Caco-2 (cell line): ENCODE measurements around the gene CRABP1. TPM values are rescaled to one million over a fixed set of nuclear protein-coding genes. Genes with fewer than 3 reads are reported as not detected.

Experiments
- BruUV-seq: library from RNA; stranded (reverse); fragments of 400-500 nt; replicated peaks from 2 replicates; lab custom pipeline; 2021; lab: Mats Ljungman, UMichigan
- CTCF ChIA-PET: fragments of 300-600 bp; sonication (Branson Sonifier 250); formaldehyde crosslinking; loops from one replicate; lab custom pipeline; 2022; ENCODE audit warnings: antibody characterized with exemption; lab: Charles Lee
- POLR2A ChIA-PET: fragments of 300-600 bp; sonication (Branson Sonifier 250); formaldehyde crosslinking; loops from one replicate; lab custom pipeline; 2022; ENCODE audit warnings: antibody characterized with exemption; lab: Charles Lee
- DNase-seq, 2 experiments: peaks; one replicate each; pipeline versions ENCODE4 v3.0.0 to v3.0.0-alpha.2; 2020 to 2022
- H3K27me3 ChIP-seq: replicated peaks from 2 replicates; pipeline ENCODE4 v1.6.0; 2011; ENCODE audit warnings: low read length; ENCODE audit not compliant: control insufficient read depth, insufficient read depth
- H3K36me3 ChIP-seq: 2 replicates; pipeline ENCODE4 v1.5.1; 2011; ENCODE audit warnings: low read length; ENCODE audit not compliant: control insufficient read depth, insufficient read depth
- H3K4me1 ChIP-seq: fragments of 250-450 bp; sonication (Bioruptor Pico); 2 replicates; pipeline ENCODE4 v1.5.1; 2020; ENCODE audit warnings: mild to moderate bottlenecking
- H3K4me3 ChIP-seq: 2 replicates; pipeline ENCODE4 v1.5.1; 2011; ENCODE audit warnings: low read depth, mild to moderate bottlenecking, control low read depth, low read length
- H3K9me3 ChIP-seq: fragments of 250-450 bp; sonication (Bioruptor Pico); 2 replicates; pipeline ENCODE4 v1.5.1; 2020; ENCODE audit warnings: mild to moderate bottlenecking, moderate library complexity
- H3K27ac Mint-ChIP-seq: one replicate; pipeline ENCODE4 v1.8.0; 2022; ENCODE audit warnings: mixed read lengths; ENCODE audit not compliant: unreplicated experiment
- H3K27me3 Mint-ChIP-seq: one replicate; pipeline ENCODE4 v1.8.0; 2022; ENCODE audit warnings: mixed read lengths; ENCODE audit not compliant: insufficient read depth, unreplicated experiment
- H3K36me3 Mint-ChIP-seq: one replicate; pipeline ENCODE4 v1.8.0; 2022; ENCODE audit warnings: mild to moderate bottlenecking, mixed read lengths; ENCODE audit not compliant: insufficient read depth, unreplicated experiment
- H3K4me1 Mint-ChIP-seq: one replicate; pipeline ENCODE4 v1.8.0; 2022; ENCODE audit warnings: low read depth, mixed read lengths; ENCODE audit not compliant: unreplicated experiment
- H3K4me3 Mint-ChIP-seq: one replicate; pipeline ENCODE4 v1.8.0; 2022; ENCODE audit warnings: mild to moderate bottlenecking, moderate library complexity, mixed read lengths; ENCODE audit not compliant: unreplicated experiment
- H3K9me3 Mint-ChIP-seq: one replicate; pipeline ENCODE4 v1.8.0; 2022; ENCODE audit warnings: mixed read lengths; ENCODE audit not compliant: unreplicated experiment
- intact Hi-C: fragments of 100-400 bp; cut with micrococcal nuclease; formaldehyde crosslinking; loops from one replicate; pipeline ENCODE4 v1.10.0; 2022; ENCODE audit not compliant: unreplicated experiment
- total RNA-seq: library from RNA; stranded (reverse); gene quantifications from 2 replicates; pipeline ENCODE4 v1.2.3, GENCODE V29; 2022
- TF ChIP-seq, protein P1 (sequence below), 2 experiments: fragments of 200-600 bp in 1 of 2; IDR thresholded peaks; 1 replicate in 1 of 2; 2 replicates in 1 of 2; pipeline versions ENCODE4 v1.5.1 to v1.8.0; 2011 to 2022; ENCODE audit warnings: antibody characterized with exemption in 1 of 2, control low read depth in 1 of 2, inconsistent platforms in 1 of 2, low read depth in 1 of 2, low read length in 1 of 2, mild to moderate bottlenecking in 1 of 2, moderate library complexity in 1 of 2; ENCODE audit not compliant: insufficient read depth in 1 of 2, severe bottlenecking in 1 of 2, unreplicated experiment in 1 of 2

Gene CRABP1
- total RNA-seq, 1 experiment from 2014 or later = 113 TPM

DNA sequence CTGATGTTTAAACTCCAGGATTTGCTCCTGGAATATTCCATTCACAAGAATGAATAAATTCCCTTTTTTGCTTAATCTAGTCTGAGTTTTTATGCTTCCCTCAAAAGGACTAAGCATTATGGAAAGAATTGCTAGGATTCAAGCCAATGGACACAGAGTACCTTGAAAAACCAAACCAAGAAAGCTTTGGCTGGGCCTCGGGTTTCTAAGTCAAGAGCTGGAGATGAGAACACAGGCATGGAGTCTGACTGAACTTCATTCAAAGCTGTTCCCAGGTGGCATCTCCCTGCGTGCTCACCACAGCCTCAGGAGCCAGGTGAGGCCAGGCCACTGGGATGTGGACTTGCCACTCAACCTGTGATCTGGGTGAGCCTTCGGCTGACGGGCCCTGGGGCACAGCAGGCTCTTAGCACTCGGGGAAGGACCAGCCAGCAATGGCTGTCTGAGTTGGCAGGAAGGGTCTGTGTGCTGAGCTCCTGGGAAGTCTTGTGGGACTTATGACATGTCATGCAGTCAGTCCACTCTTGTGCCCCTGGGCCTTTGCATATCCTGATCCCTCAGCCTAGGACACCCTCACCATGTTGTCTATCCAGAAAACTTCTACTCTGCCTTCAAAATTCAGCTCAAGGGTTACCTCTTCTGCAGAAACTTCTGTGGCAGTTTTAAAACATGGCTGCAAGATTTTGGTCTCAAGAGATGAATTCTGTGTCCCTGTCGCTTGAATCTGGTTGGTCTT lies 21.8 kb downstream of the CRABP1 start:
- ChIA-PET CTCF (no interaction called here), POLR2A (no interaction called here)
- intact Hi-C loops = no loop called here
- Mint-ChIP-seq H3K4me1 (peaks cover 23% of the 10 kb centered on the region), H3K27ac (no peak overlapping the region), H3K36me3 (peaks cover 6% of the 10 kb centered on the region), H3K4me3 (no peak overlapping the region), H3K27me3 (no peaks in the 10 kb centered on the region), H3K9me3 (no peaks in the 10 kb centered on the region)
- H3K9me3 ChIP-seq = no peaks in the 10 kb centered on the region
- H3K4me3 ChIP-seq = no peak overlapping the region
- H3K27me3 ChIP-seq = no peaks in the 10 kb centered on the region
- no peaks in the 10 kb centered on the region for H3K36me3 ChIP-seq
- DNase-seq = no peak
- BruUV-seq = no TSS peak
- peaks cover 27% of the 10 kb centered on the region for H3K4me1 ChIP-seq
- TF ChIP-seq, protein P1, sequence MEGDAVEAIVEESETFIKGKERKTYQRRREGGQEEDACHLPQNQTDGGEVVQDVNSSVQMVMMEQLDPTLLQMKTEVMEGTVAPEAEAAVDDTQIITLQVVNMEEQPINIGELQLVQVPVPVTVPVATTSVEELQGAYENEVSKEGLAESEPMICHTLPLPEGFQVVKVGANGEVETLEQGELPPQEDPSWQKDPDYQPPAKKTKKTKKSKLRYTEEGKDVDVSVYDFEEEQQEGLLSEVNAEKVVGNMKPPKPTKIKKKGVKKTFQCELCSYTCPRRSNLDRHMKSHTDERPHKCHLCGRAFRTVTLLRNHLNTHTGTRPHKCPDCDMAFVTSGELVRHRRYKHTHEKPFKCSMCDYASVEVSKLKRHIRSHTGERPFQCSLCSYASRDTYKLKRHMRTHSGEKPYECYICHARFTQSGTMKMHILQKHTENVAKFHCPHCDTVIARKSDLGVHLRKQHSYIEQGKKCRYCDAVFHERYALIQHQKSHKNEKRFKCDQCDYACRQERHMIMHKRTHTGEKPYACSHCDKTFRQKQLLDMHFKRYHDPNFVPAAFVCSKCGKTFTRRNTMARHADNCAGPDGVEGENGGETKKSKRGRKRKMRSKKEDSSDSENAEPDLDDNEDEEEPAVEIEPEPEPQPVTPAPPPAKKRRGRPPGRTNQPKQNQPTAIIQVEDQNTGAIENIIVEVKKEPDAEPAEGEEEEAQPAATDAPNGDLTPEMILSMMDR (IDR thresholded peaks at IDR 0.05; ENCODE audit: insufficient read depth in 1 of 2, low read depth in 1 of 2, low read length in 1 of 2, severe bottlenecking in 1 of 2, unreplicated experiment in 1 of 2) = no peak

- Mint-ChIP-seq H3K4me3 (no peak overlapping the region), H3K4me1 (peaks cover 22% of the 10 kb centered on the region), H3K27ac (no peak overlapping the region), H3K9me3 (no peaks in the 10 kb centered on the region), H3K36me3 (peaks cover 6% of the 10 kb centered on the region), H3K27me3 (no peaks in the 10 kb centered on the region)
- ChIA-PET POLR2A (no interaction called here), CTCF (no interaction called here)
- Histone ChIP-seq H3K36me3 (no peaks in the 10 kb centered on the region), H3K4me1 (peaks cover 21% of the 10 kb centered on the region), H3K4me3 (no peak overlapping the region), H3K9me3 (no peaks in the 10 kb centered on the region), H3K27me3 (no peaks in the 10 kb centered on the region)
- TF ChIP-seq, protein P1 (IDR thresholded peaks at IDR 0.05; ENCODE audit: insufficient read depth in 1 of 2, low read depth in 1 of 2, low read length in 1 of 2, severe bottlenecking in 1 of 2, unreplicated experiment in 1 of 2) = no peak
- no TSS peak for BruUV-seq
- intact Hi-C loops = no loop called here
- DNase-seq = no peak
Measured at GRCh38 chr15:78362716-78363380, 22.7 kb downstream of the CRABP1 start.

GRCh38 chr15:78363381-78363734 lies 23.2 kb downstream of the CRABP1 start:
- no peak overlapping the region for H3K4me3 Mint-ChIP-seq
- no peaks in the 10 kb centered on the region for H3K27me3 Mint-ChIP-seq
- no peak overlapping the region for H3K27ac Mint-ChIP-seq
- CTCF ChIA-PET = no interaction called here
- intact Hi-C loops = no loop called here
- Histone ChIP-seq H3K36me3 (no peaks in the 10 kb centered on the region), H3K27me3 (no peaks in the 10 kb centered on the region), H3K4me1 (peaks cover 16% of the 10 kb centered on the region), H3K9me3 (no peaks in the 10 kb centered on the region), H3K4me3 (no peak overlapping the region)
- TF ChIP-seq, protein P1 (IDR thresholded peaks at IDR 0.05; ENCODE audit: insufficient read depth in 1 of 2, low read depth in 1 of 2, low read length in 1 of 2, severe bottlenecking in 1 of 2, unreplicated experiment in 1 of 2) = no peak
- DNase-seq = no peak
- POLR2A ChIA-PET = no interaction called here
- H3K36me3 Mint-ChIP-seq = peaks cover under 1% of the 10 kb centered on the region
- peaks cover 17% of the 10 kb centered on the region for H3K4me1 Mint-ChIP-seq
- no peaks in the 10 kb centered on the region for H3K9me3 Mint-ChIP-seq
- BruUV-seq = no TSS peak
